Keratinocyte (primary cell): ENCODE measurements around the gene EGFLAM.

ENCODE experiments used
- CTCF ChIP-seq, 3 experiments: IDR thresholded peaks in 1 of 3; conservative IDR thresholded peaks in 1 of 3; optimal IDR thresholded peaks in 1 of 3; 2 replicates in 2 of 3; 3 replicates in 1 of 3; pipeline versions ENCODE3 to v1.5.1; 2011; ENCODE audit warnings: low read length in 3 of 3, mild to moderate bottlenecking in 3 of 3, moderate library complexity in 2 of 3, control low read depth in 1 of 3, inconsistent platforms in 1 of 3; ENCODE audit not compliant: insufficient read depth in 2 of 3; ENCODE audit errors: extremely low read depth in 1 of 3
- EZH2 ChIP-seq: IDR thresholded peaks from one replicate; pipeline ENCODE4 v1.6.1; 2012; ENCODE audit warnings: inconsistent platforms, mild to moderate bottlenecking, low read length, moderate library complexity

GRCh38 chr5:38341641-38342040 is 83.3 kb downstream of the EGFLAM start:
- TF ChIP-seq CTCF (optimal IDR thresholded peaks at IDR 0.05 in 1 of 3, IDR thresholded peaks at IDR 0.05 in 1 of 3, conservative IDR thresholded peaks at IDR 0.05 in 1 of 3; ENCODE audit: extremely low read depth in 1 of 3, insufficient read depth in 2 of 3, low read length in 3 of 3) = no peak
- TF ChIP-seq EZH2 = no peak
